HCT116 (cell line): ENCODE measurements around the gene ZBTB7C. TPM values are rescaled to one million over a fixed set of nuclear protein-coding genes. Genes with fewer than 3 reads are reported as not detected.

ENCODE experiments used
- ATAC-seq: fragments of 200-7000 bp; cut with Tn5 transposase; 2 replicates; pipeline ENCODE4 v1.9.1; 2020; ENCODE audit warnings: mild to moderate bottlenecking, moderate library complexity
- BruUV-seq: library from RNA; stranded (reverse); fragments of 400-500 nt; replicated peaks from 2 replicates; lab custom pipeline; 2021; lab: Mats Ljungman, UMichigan
- CTCF ChIA-PET: fragments of 300-600 bp; sonication (Branson Sonifier 250); formaldehyde crosslinking; loops from one replicate; lab custom pipeline; 2021; ENCODE audit warnings: antibody characterized with exemption; lab: Charles Lee
- POLR2A ChIA-PET: fragments of 300-600, 350-600 bp; sonication (Branson Sonifier 250); formaldehyde crosslinking; loops from one replicate; lab custom pipeline; 2021; ENCODE audit warnings: antibody characterized with exemption; lab: Charles Lee
- RAD21 ChIA-PET, 2 experiments: fragments of 300-600 bp; sonication (Branson Sonifier 250); formaldehyde crosslinking; loops; one replicate each; lab custom pipeline; 2023; ENCODE audit warnings: low total read pairs in 2 of 2; ENCODE audit not compliant: uncharacterized antibody in 2 of 2, unreplicated experiment in 2 of 2, low non-redundant PET in 1 of 2; lab: Charles Lee
- DNase-seq: peaks from one replicate; pipeline ENCODE4 v3.0.0-alpha.2; 2010; ENCODE audit warnings: low read depth, low spot score
- H2AFZ ChIP-seq: fragments of 200-600 bp; shearing (Covaris generic), sonication (generic); 2 replicates; pipeline ENCODE4 v1.6.1; 2017; ENCODE audit warnings: low read depth, mixed run types, mixed read lengths, antibody characterized with exemption, low read length; ENCODE audit not compliant: poor library complexity, severe bottlenecking
- H3K27ac ChIP-seq: 2 replicates; pipeline ENCODE4 v1.5.1; 2012; ENCODE audit warnings: low read depth, low read length
- H3K27me3 ChIP-seq: fragments of 200-600 bp; sonication (generic); 2 replicates; pipeline ENCODE4 v1.6.1; 2016; ENCODE audit warnings: mixed run types, low read length, mixed read lengths; ENCODE audit not compliant: insufficient read depth
- H3K36me3 ChIP-seq, 2 experiments: fragments of 200-500 bp in 1 of 2; fragments of 200-600 bp in 1 of 2; sonication (Bioruptor generic) in 1 of 2; sonication (generic) in 1 of 2; 2 replicates each; pipeline versions ENCODE4 v1.5.1 to v1.6.1; 2014 to 2016; ENCODE audit warnings: low read length in 2 of 2, inconsistent platforms in 1 of 2, mixed read lengths in 1 of 2, mixed run types in 1 of 2; ENCODE audit not compliant: insufficient read depth in 2 of 2, control insufficient read depth in 1 of 2
- H3K4me1 ChIP-seq, 2 experiments: fragments of 200-600 bp in 1 of 2; sonication (generic) in 1 of 2; 2 replicates each; pipeline versions ENCODE4 v1.5.1 to v1.6.1; 2012 to 2017; ENCODE audit warnings: low read length in 2 of 2, inconsistent platforms in 1 of 2, mild to moderate bottlenecking in 1 of 2, mixed read lengths in 1 of 2, mixed run types in 1 of 2, moderate library complexity in 1 of 2; ENCODE audit not compliant: insufficient read depth in 2 of 2, control insufficient read depth in 1 of 2
- H3K4me2 ChIP-seq: fragments of 200-600 bp; sonication (generic); 2 replicates; pipeline ENCODE4 v1.6.1; 2017; ENCODE audit warnings: mixed run types, low read length, mixed read lengths
- H3K4me3 ChIP-seq, 2 experiments: fragments of 200-600 bp in 1 of 2; sonication (generic) in 1 of 2; replicated peaks in 1 of 2; 2 replicates each; pipeline ENCODE4 v1.5.1; 2011 to 2016; ENCODE audit warnings: low read length in 2 of 2, control low read depth in 1 of 2, low read depth in 1 of 2, mild to moderate bottlenecking in 1 of 2, mixed read lengths in 1 of 2, mixed run types in 1 of 2
- H3K79me2 ChIP-seq: fragments of 200-600 bp; sonication (generic); 2 replicates; pipeline ENCODE4 v1.6.1; 2017; ENCODE audit warnings: mild to moderate bottlenecking, mixed run types, low read length, moderate library complexity, mixed read lengths; ENCODE audit not compliant: insufficient read depth
- H3K9ac ChIP-seq: fragments of 200-600 bp; sonication (generic); 2 replicates; pipeline ENCODE4 v1.6.1; 2016; ENCODE audit warnings: low read length, mixed read lengths
- H3K9me2 ChIP-seq: fragments of 200-600 bp; sonication (generic), shearing (Covaris generic); 2 replicates; pipeline ENCODE4 v1.6.1; 2017; ENCODE audit warnings: mixed run types, mild to moderate bottlenecking, moderate library complexity; ENCODE audit not compliant: insufficient read depth
- H3K9me3 ChIP-seq, 2 experiments: fragments of 200-500 bp in 1 of 2; fragments of 200-600 bp in 1 of 2; sonication (Bioruptor generic) in 1 of 2; sonication (generic) in 1 of 2; 2 replicates each; pipeline ENCODE4 v1.6.1; 2014 to 2017; ENCODE audit warnings: low read length in 2 of 2, mixed read lengths in 2 of 2, inconsistent platforms in 1 of 2, low read depth in 1 of 2, mild to moderate bottlenecking in 1 of 2, mixed run types in 1 of 2, moderate library complexity in 1 of 2; ENCODE audit not compliant: control insufficient read depth in 1 of 2, insufficient read depth in 1 of 2
- H4K20me1 ChIP-seq: fragments of 200-600 bp; sonication (generic), shearing (Covaris generic); 2 replicates; pipeline ENCODE4 v1.6.1; 2017; ENCODE audit warnings: mixed run types, mild to moderate bottlenecking, moderate library complexity; ENCODE audit not compliant: insufficient read depth
- EGR1 ChIP-seq: IDR thresholded peaks from 2 replicates; pipeline ENCODE4 v1.6.1; 2012; ENCODE audit warnings: low read depth
- ELF1 ChIP-seq: IDR thresholded peaks from 2 replicates; pipeline ENCODE4 v1.6.1; 2012; ENCODE audit warnings: low read depth, borderline replicate concordance
- EZH2 ChIP-seq: fragments of 200-600 bp; sonication (generic); IDR thresholded peaks from 2 replicates; pipeline ENCODE4 v1.6.1; 2017; ENCODE audit warnings: antibody characterized with exemption, mixed run types
- FOSL1 ChIP-seq: IDR thresholded peaks from 2 replicates; pipeline ENCODE4 v1.6.1; 2012; ENCODE audit warnings: low read depth
- JUND ChIP-seq: IDR thresholded peaks from 2 replicates; pipeline ENCODE4 v1.6.1; 2012
- POLR2A ChIP-seq: IDR thresholded peaks from 2 replicates; pipeline ENCODE4 v1.7.0; 2011; ENCODE audit warnings: borderline replicate concordance; ENCODE audit not compliant: insufficient read depth, insufficient read length; ENCODE audit errors: extremely low read depth
- RAD21 ChIP-seq: IDR thresholded peaks from 2 replicates; pipeline ENCODE4 v1.6.1; 2012; ENCODE audit warnings: low read depth, mild to moderate bottlenecking
- REST ChIP-seq: IDR thresholded peaks from 2 replicates; pipeline ENCODE4 v1.6.1; 2012; ENCODE audit warnings: low read depth
- SRF ChIP-seq: IDR thresholded peaks from 2 replicates; pipeline ENCODE4 v1.6.1; 2012; ENCODE audit warnings: low read depth
- ZFX ChIP-seq: fragments of 450-650 bp; IDR thresholded peaks from 2 replicates; pipeline ENCODE4 v1.6.1; 2017
- ZNF274 ChIP-seq: fragments of 200-500 bp; sonication (Bioruptor generic); IDR thresholded peaks from 2 replicates; pipeline ENCODE4 v1.6.1; 2014; ENCODE audit warnings: mild to moderate bottlenecking, low read depth, low read length, inconsistent platforms
- intact Hi-C: fragments of 100-400 bp; cut with micrococcal nuclease; formaldehyde crosslinking; loops from 2 replicates; pipeline ENCODE4 v1.10.0; 2022
- total RNA-seq: library from RNA; stranded (reverse); gene quantifications from one replicate; pipeline ENCODE4 v1.2.1, GENCODE V29; 2021; ENCODE audit not compliant: unreplicated experiment

Gene ZBTB7C
- total RNA-seq, 1 experiment from 2014 or later: 0.37 TPM

DNA sequence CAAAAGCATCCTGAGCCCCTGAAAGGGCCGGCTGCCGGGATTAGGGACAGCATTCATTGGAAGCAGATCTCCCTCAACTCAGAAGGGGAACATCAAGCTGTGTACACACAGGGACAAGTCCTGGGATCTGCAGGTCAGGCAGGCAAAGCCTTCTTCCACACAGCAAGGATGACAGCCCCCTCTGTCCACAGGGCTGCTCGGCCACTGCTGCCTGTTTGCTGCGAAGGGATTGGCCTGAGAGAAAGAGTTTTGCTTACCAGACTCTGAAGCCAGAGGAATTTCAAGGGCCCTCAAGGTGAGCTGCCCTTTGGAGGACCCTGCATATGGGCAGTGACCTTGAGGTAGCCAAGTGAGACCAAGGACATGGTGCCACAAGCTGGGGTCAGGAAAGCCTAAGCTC is 11.1 kb downstream of the ZBTB7C start:
- H3K79me2 ChIP-seq: no peaks in the 10 kb centered on the region
- H3K27ac ChIP-seq: no peak overlapping the region
- no peaks in the 10 kb centered on the region for H4K20me1 ChIP-seq
- no peak overlapping the region for H3K4me3 ChIP-seq
- H3K9ac ChIP-seq: no peak overlapping the region
- CTCF ChIA-PET: no interaction called here
- H3K36me3 ChIP-seq: no peaks in the 10 kb centered on the region
- no peaks in the 10 kb centered on the region for H3K9me3 ChIP-seq
- H3K9me2 ChIP-seq: no peaks in the 10 kb centered on the region
- no peak overlapping the region for H3K4me2 ChIP-seq
- H2AFZ ChIP-seq: no peak overlapping the region
- intact Hi-C loops: no loop called here
- no peak for TF ChIP-seq REST
- no peak for TF ChIP-seq POLR2A
- no peak for TF ChIP-seq ZFX
- TF ChIP-seq SRF: no peak
- no peak for TF ChIP-seq EGR1
- no peak for TF ChIP-seq ZNF274
- TF ChIP-seq JUND: no peak
- no peak for TF ChIP-seq RAD21
- TF ChIP-seq FOSL1: no peak
- TF ChIP-seq ELF1: no peak
- no peak for TF ChIP-seq EZH2
- TF ChIP-seq, all 23 proteins: peak for 0
- Histone ChIP-seq H3K27me3 (peaks cover 11% of the 10 kb centered on the region; the same call in 1 of the 2 replicates), H3K4me1 (no peaks in the 10 kb centered on the region)
- no peak for ATAC-seq
- ChIA-PET RAD21 (no interaction called here), POLR2A (no interaction called here)
- no TSS peak for BruUV-seq
- no peak for DNase-seq
